Measurements from ENCODE around the gene KLRK1. TPM values are rescaled to one million over a fixed set of nuclear protein-coding genes. Genes with fewer than 3 reads are reported as not detected.
"Not testable (repeated sequence)": the region's sequence is repeated elsewhere in the genome, so short reads cannot be mapped to it uniquely, and the experiment has no call there.

The KLRK1 gene
- total RNA-seq, 2 donors from 2014 or later, result 0.28 to 0.59 TPM

DNA sequence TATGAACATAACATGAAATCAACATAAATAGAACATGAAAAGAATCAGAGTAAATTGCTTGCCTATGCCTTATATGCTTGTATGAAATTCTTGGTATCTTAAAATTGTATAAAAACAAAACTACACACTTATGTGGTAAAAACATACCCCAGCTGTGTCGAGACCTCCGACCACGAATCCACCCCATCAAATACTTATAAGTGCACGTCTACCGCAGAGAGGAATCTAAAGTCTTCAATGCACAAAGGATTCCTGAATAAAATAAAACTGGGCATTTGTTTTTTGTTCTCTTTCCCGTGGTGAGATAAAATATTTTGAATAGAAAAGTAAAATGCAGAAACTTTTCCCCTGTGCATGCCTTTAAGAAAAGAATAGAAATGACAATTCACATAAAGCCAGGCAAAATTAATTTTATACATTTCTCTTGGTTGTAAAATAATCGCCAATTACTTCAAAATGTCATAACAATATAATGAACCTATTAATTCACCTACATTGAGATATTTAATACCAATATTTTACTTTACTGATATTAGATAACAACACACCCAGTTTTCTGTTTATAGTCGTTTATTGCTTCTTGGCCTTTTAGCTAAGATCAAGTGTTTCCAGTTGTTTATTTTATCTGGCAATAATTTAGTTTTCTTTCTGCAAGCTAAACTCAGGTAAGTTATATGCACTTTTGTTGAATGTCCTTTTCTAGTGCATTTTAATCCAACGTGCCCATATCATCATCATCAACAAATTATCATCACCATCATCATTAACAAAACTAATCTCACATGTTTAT is 1.0 kb downstream of the KLRK1 start:
- Histone ChIP-seq H3K27me3 (no peaks in the 10 kb centered on the region), H3K36me3 (no peaks in the 10 kb centered on the region), H3K9me3 (peaks cover 0 to 7% of the 10 kb centered on the region in 2 donors), H3K4me1 (peaks cover 0 to 6% of the 10 kb centered on the region in 2 donors), H3K27ac (no peak overlapping the region), H3K4me3 (no peak overlapping the region)
- no peak for DNase-seq (ENCODE audit: low spot score)
- no peak for TF ChIP-seq CTCF (IDR thresholded peaks at IDR 0.05)

GRCh38 chr12:10387498-10387897 is 2.3 kb downstream of the KLRK1 start:
- not testable (repeated sequence) for H3K27ac ChIP-seq; H3K4me1 ChIP-seq; H3K4me3 ChIP-seq; H3K27me3 ChIP-seq; DNase-seq (ENCODE audit: low spot score); H3K36me3 ChIP-seq
- H3K9me3 ChIP-seq, result peaks cover 0 to 16% of the 10 kb centered on the region in 2 donors

DNA sequence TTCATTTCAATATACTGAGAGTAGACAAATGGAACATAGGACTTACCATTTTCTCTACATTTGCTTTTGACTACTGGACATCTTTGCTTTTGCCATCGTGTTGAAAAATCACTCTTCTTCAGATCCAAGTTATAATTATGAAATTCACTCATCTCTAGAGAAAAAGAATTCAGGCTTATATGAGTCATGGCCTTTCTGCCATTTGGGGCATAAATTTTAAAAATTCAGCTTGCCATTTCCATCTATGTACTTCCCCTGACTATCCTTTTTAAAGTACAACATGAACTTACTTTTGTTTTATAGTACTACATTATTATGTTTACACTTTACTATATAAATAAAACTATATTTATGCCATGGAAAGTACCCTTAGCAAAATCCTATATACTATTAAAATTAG is 3.0 kb downstream of the KLRK1 start:
- Histone ChIP-seq H3K4me1 (no peaks in the 10 kb centered on the region), H3K9me3 (peaks cover 0 to 16% of the 10 kb centered on the region in 2 donors), H3K27ac (no peak overlapping the region), H3K36me3 (no peaks in the 10 kb centered on the region), H3K27me3 (no peaks in the 10 kb centered on the region), H3K4me3 (no peak overlapping the region)
- no peak for TF ChIP-seq CTCF (IDR thresholded peaks at IDR 0.05)
- no peak for DNase-seq (ENCODE audit: low spot score)

DNA sequence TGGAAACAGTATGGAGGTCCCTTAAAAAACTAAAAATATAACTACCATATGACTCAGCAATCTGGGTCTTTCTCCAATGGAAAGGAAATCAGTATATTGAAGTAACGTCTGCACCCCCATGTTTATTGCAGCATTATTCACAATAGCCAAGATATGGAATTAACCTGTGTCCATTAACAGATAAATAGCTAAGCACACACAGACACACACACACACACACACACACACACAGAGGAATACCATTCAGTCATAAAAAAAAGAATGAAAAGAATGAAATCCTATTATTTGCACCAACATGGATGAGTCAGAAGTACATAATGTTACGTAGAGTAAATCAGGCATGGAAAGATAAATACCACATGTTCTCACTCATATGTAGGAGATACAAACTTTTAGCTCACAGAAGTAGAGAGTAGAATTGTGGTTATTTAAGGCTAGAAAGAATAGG is 4.7 kb downstream of the KLRK1 start:
- no peak for TF ChIP-seq CTCF (IDR thresholded peaks at IDR 0.05)
- Histone ChIP-seq H3K9me3 (peaks cover 0 to 16% of the 10 kb centered on the region in 2 donors), H3K27ac (no peak overlapping the region), H3K4me1 (no peaks in the 10 kb centered on the region), H3K27me3 (no peaks in the 10 kb centered on the region), H3K36me3 (no peaks in the 10 kb centered on the region), H3K4me3 (no peak overlapping the region)
- DNase-seq (ENCODE audit: low spot score), result no peak

DNA sequence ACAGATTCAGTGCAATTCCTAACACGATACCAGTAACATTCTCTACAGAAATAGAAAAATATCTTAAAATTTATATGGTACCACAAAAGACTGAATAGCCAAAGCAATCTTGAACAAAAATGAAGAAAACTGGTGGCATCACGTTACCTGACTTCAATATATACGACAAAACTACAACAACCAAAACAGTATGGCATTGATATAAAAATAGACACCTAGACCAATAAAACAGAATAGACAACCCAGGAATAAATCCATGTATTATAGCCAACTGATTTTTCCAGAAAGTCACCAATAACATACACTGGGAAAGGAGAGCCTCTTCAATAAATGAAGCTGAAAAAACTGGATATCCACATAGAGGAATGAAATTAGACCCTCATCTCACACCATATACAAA is 5.7 kb downstream of the KLRK1 start:
- no peak overlapping the region for H3K27ac ChIP-seq
- no peaks in the 10 kb centered on the region for H3K36me3 ChIP-seq
- TF ChIP-seq CTCF (IDR thresholded peaks at IDR 0.05), result no peak
- peaks cover 0 to 16% of the 10 kb centered on the region in 2 donors for H3K9me3 ChIP-seq
- H3K27me3 ChIP-seq, result no peaks in the 10 kb centered on the region
- no peaks in the 10 kb centered on the region for H3K4me1 ChIP-seq
- DNase-seq (ENCODE audit: low spot score), result no peak
- no peak overlapping the region for H3K4me3 ChIP-seq

- Histone ChIP-seq H3K27ac (no peak overlapping the region), H3K4me1 (no peaks in the 10 kb centered on the region), H3K36me3 (no peaks in the 10 kb centered on the region), H3K4me3 (no peak overlapping the region), H3K27me3 (no peaks in the 10 kb centered on the region), H3K9me3 (peaks cover 0 to 16% of the 10 kb centered on the region in 2 donors)
- DNase-seq (ENCODE audit: low spot score), result no peak
- no peak for TF ChIP-seq CTCF (IDR thresholded peaks at IDR 0.05)
Measured at GRCh38 chr12:10381928-10382628, 7.8 kb downstream of the KLRK1 start.

DNA sequence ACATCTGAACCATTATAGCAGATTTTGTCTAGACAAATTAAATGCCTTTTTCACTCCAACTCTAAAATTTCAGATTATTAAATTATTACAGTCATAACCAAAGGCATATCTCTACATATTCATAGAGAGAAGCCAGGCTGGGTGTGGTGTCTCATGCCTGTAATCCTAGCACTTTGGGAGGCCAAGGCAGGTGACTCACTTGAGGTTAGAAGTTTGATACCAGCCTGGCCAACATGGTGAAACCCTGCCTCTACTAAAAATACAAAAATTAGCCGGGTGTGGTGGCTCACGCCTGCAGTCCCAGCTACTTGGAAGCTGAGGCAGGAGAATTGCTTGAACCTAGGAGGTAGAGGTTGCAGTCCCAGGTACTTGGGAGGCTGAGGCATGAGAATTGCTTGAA is 11.1 kb downstream of the KLRK1 start:
- not testable (repeated sequence) for DNase-seq (ENCODE audit: low spot score); H3K27me3 ChIP-seq; H3K4me1 ChIP-seq; H3K36me3 ChIP-seq; H3K27ac ChIP-seq; H3K9me3 ChIP-seq; H3K4me3 ChIP-seq
